AG09319 (cell line): ENCODE data around the gene MPG.

Source experiments
- DNase-seq: peaks from one replicate; pipeline ENCODE4 v3.0.0-alpha.2; 2010; ENCODE audit warnings: low read depth; ENCODE audit errors: extremely low read depth
- CTCF ChIP-seq: IDR thresholded peaks from 2 replicates; pipeline ENCODE4 v1.5.1; 2011; ENCODE audit warnings: low read depth, mild to moderate bottlenecking, inconsistent platforms, low read length, moderate library complexity

Gene MPG

GRCh38 chr16:60166-60565, 17.9 kb upstream of the MPG start:
- TF ChIP-seq CTCF, result no peak
- no peak for DNase-seq

- TF ChIP-seq CTCF, result no peak
- no peak for DNase-seq
Measured at GRCh38 chr16:60929-61878, 16.8 kb upstream of the MPG start.

DNA sequence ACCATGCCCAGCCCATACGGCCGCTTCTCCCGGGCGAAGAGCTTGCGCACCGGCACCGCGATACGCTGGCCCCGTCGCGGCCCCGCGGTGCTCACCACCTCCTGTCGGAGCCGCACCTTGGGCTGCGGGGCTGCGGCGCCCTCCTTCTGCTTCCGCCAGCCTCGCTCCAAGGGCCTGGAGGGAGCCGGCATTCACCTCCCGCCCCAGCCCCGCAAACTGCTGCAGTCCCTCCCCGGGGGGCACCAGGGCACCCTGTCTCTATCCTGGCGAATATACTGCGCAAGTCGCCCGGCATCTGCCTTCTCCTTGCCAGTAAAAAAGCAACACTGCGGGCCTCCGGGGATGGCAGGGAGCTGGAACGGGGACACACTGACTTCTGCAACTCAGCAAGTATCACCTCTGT, 16.1 kb upstream of the MPG start:
- TF ChIP-seq CTCF, result no peak
- no peak for DNase-seq

DNA sequence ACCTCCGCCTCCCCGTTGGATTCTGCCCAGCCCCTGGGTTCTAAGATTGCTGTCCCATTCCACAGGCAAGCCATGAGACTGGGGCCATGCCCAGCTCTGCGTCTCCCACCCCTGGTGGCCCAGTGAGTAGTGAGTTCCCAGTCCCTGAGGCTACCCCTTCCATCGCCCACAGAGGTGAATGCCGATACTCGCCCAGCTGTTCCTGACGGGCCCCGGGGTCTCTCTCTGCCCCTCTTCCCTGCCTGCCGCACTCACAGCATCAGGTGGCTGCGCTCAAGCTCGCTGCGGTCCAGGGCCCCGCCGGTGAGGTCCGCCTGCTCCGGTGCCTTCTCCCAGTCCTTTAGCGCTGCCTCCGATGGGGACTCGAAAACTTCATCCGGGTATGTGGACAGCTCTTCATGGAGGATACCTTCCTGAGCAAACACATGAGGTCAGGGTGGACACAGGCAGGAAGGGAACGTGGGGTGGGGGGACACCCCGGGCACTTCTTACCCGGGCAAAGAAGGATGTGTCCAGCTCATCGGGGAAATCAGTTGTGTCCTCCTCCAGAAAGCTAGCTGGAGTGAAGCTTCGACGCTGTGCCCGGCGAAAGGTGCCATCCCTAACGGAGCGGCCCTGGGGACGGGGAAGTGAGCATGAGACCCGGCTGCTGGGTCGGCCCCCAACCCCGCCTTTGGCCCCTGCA, 15.6 kb upstream of the MPG start:
- DNase-seq, result no peak
- TF ChIP-seq CTCF, result no peak

DNA sequence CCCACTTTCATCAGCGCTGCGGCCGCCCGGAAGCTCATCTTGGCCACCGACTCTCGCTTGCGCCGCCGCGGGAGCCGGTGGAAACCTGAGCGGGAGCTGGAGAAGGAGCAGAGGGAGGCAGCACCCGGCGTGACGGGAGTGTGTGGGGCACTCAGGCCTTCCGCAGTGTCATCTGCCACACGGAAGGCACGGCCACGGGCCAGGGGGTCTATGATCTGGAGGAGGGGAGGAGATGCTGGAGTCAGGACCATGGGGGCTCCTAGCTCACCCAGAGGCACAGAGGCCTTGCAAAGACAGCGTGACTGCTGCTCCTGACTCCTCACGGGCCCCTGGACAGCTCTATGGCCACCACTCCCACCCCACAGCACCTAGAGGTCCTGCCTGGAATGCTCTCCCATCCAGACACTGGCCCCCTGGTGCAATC, 15.0 kb upstream of the MPG start:
- TF ChIP-seq CTCF, result no peak
- no peak for DNase-seq

DNA sequence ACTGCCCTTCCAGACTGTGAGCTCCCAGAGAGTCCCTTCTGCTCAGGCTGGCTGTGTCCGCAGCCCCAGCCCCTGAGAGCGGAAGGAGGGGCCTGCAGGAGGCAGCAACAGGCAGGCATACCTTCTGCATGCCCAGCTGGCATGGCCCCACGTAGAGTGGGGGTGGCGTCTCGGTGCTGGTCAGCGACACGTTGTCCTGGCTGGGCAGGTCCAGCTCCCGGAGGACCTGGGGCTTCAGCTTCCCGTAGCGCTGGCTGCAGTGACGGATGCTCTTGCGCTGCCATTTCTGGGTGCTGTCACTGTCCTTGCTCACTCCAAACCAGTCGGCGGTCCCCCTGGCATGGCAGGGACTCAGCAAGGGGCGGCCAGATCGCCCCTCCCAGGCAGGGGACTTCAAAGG, 14.6 kb upstream of the MPG start:
- no peak for TF ChIP-seq CTCF
- DNase-seq, result no peak
